Upper lobe of right lung (tissue), 1 donor: Measurements from ENCODE around the gene ZNF341. TPM values are rescaled to one million over a fixed set of nuclear protein-coding genes. Genes with fewer than 3 reads are reported as not detected.

Experiments
- ATAC-seq: fragments of 200-7000 bp; cut with Tn5 transposase; one replicate; pipeline ENCODE4 v1.9.1; 2020; ENCODE audit warnings: mild to moderate bottlenecking, moderate library complexity
- DNase-seq: peaks from one replicate; pipeline ENCODE4 v3.0.0-alpha.2; 2020
- H3K27ac ChIP-seq: fragments of 200-600 bp; one replicate; pipeline ENCODE4 v1.8.0; 2022
- H3K27me3 ChIP-seq: fragments of 200-600 bp; one replicate; pipeline ENCODE4 v1.8.0; 2022; ENCODE audit warnings: mild to moderate bottlenecking
- H3K36me3 ChIP-seq: fragments of 200-600 bp; one replicate; pipeline ENCODE4 v1.8.0; 2022
- H3K4me1 ChIP-seq: fragments of 200-600 bp; one replicate; pipeline ENCODE4 v1.8.0; 2022
- H3K4me3 ChIP-seq: fragments of 200-600 bp; one replicate; pipeline ENCODE4 v1.8.0; 2022; ENCODE audit warnings: mild to moderate bottlenecking
- H3K9me3 ChIP-seq: fragments of 200-600 bp; one replicate; pipeline ENCODE4 v1.8.0; 2022
- CTCF ChIP-seq: fragments of 200-600 bp; IDR thresholded peaks from one replicate; pipeline ENCODE4 v1.8.0; 2022; ENCODE audit warnings: antibody characterized with exemption
- intact Hi-C: fragments of 100-400 bp; cut with DNase I; formaldehyde crosslinking; loops from one replicate; pipeline ENCODE4 v1.11.0; 2022
- long read RNA-seq: library from polyadenylated mRNA; unstranded; transcript quantifications from one replicate; pipeline ENCODE4 v2.0.0, GENCODE V29; 2021
- total RNA-seq: library from RNA; stranded (reverse); fragmentation: NEBNext Ultra II Directional; extraction: Animal tissue kit (Norgen Biotek cat#: 25700); gene quantifications from one replicate; pipeline ENCODE4 v1.2.1, GENCODE V29; 2021
- donor health status: DM: no; HTN: yes; CAD: no; lungs with severe emphysema.

Gene ZNF341
- 4.8 TPM for total RNA-seq
- long read RNA-seq, transcript ZNF341-201 (15 exons, 3,661 nt), result major isoform, 5 of 16 reads
- long read RNA-seq, partial matches to known transcripts, result 8 of 16 reads
- long read RNA-seq, other reads (novel, unspliced or antisense), result 1 of 16 reads

- Histone ChIP-seq H3K4me1 (peaks cover 19% of the 10 kb centered on the region), H3K27ac (peak within 1 kb of the TSS; percentile 93), H3K4me3 (peak within 1 kb of the TSS; percentile 69), H3K27me3 (no peaks in the 10 kb centered on the region), H3K36me3 (no peaks in the 10 kb centered on the region), H3K9me3 (peaks cover 7% of the 10 kb centered on the region)
- peak; percentile 96 for DNase-seq
- no peak for ATAC-seq
- peak; percentile 89 for TF ChIP-seq CTCF
- intact Hi-C loops, result no loop called here
Observed at GRCh38 chr20:33731693-33732165, at the start of gene ZNF341. Gene ZNF341, plus strand, starts transcription at chr20:33731996. Its CDS starts 26 bp downstream, at chr20:33732022.

- Histone ChIP-seq H3K27ac (no peak overlapping the region), H3K9me3 (no peaks in the 10 kb centered on the region), H3K4me1 (peaks cover 18% of the 10 kb centered on the region), H3K36me3 (no peaks in the 10 kb centered on the region), H3K27me3 (no peaks in the 10 kb centered on the region), H3K4me3 (no peak overlapping the region)
- no peak for TF ChIP-seq CTCF
- intact Hi-C loops, result no loop called here
- no peak for ATAC-seq
- DNase-seq, result no peak
Observed at GRCh38 chr20:33684533-33685327, 47.1 kb upstream of the ZNF341 start.

GRCh38 chr20:33685328-33686099 lies 46.3 kb upstream of the ZNF341 start:
- peak; percentile 3 for ATAC-seq

GRCh38 chr20:33686100-33686983 lies 45.5 kb upstream of the ZNF341 start, which contains the start of gene E2F1:
Gene E2F1, minus strand, starts transcription at chr20:33686385. Its CDS starts 121 bp downstream, at chr20:33686264.
- intact Hi-C loops, result no loop called here

More at GRCh38 chr20:33685328-33686099, 46.3 kb upstream of the ZNF341 start:
- Histone ChIP-seq H3K4me3 (peak overlapping the region; percentile 35), H3K9me3 (no peaks in the 10 kb centered on the region), H3K27me3 (no peaks in the 10 kb centered on the region), H3K27ac (no peak overlapping the region), H3K36me3 (no peaks in the 10 kb centered on the region), H3K4me1 (peaks cover 18% of the 10 kb centered on the region)
- no peak for TF ChIP-seq CTCF
- intact Hi-C loops, result no loop called here
- no peak for DNase-seq

More at GRCh38 chr20:33686100-33686983, 45.5 kb upstream of the ZNF341 start, which contains the start of gene E2F1:
- TF ChIP-seq CTCF, result peak; percentile 45
- H3K36me3 ChIP-seq, result no peaks in the 10 kb centered on the region
- H3K4me1 ChIP-seq, result peaks cover 18% of the 10 kb centered on the region
- ATAC-seq, result peak; percentile 99
- H3K27ac ChIP-seq, result no peak within 1 kb of the TSS
- H3K27me3 ChIP-seq, result no peaks in the 10 kb centered on the region
- peak; percentile 98 for DNase-seq
- H3K9me3 ChIP-seq, result no peaks in the 10 kb centered on the region
- H3K4me3 ChIP-seq, result peak within 1 kb of the TSS; percentile 35
